Osteoblast (primary cell): ENCODE data around the gene NCAM2. TPM values are rescaled to one million over a fixed set of nuclear protein-coding genes. Genes with fewer than 3 reads are reported as not detected.

ENCODE experiments used
- DNase-seq: peaks from one replicate; pipeline ENCODE4 v3.0.0; 2011; ENCODE audit warnings: low spot score, mixed read lengths; ENCODE audit not compliant: insufficient read length; ENCODE audit errors: missing footprints
- H2AFZ ChIP-seq: 2 replicates; pipeline ENCODE4 v1.6.0; 2011; ENCODE audit warnings: mild to moderate bottlenecking, low read length
- H3K27ac ChIP-seq: 2 replicates; pipeline ENCODE4 v1.5.1; 2011; ENCODE audit warnings: mild to moderate bottlenecking, low read depth, low read length, moderate library complexity
- H3K27me3 ChIP-seq: 2 replicates; pipeline ENCODE4 v1.6.0; 2012; ENCODE audit warnings: mild to moderate bottlenecking, control low read depth, inconsistent platforms, low read length, moderate library complexity; ENCODE audit not compliant: insufficient read depth
- H3K36me3 ChIP-seq: 2 replicates; pipeline ENCODE4 v1.5.1; 2011; ENCODE audit warnings: mild to moderate bottlenecking, low read length, control low read depth, moderate library complexity; ENCODE audit not compliant: insufficient read depth
- H3K4me1 ChIP-seq: 2 replicates; pipeline ENCODE4 v1.5.1; 2011; ENCODE audit warnings: mild to moderate bottlenecking, low read length, control low read depth, moderate library complexity; ENCODE audit not compliant: insufficient read depth
- H3K4me2 ChIP-seq: 2 replicates; pipeline ENCODE4 v1.6.0; 2011; ENCODE audit warnings: mild to moderate bottlenecking, low read length; ENCODE audit not compliant: insufficient read depth
- H3K4me3 ChIP-seq: fragments of 200-600 bp; sonication (generic); 3 replicates; pipeline ENCODE4 v1.5.1; 2012; ENCODE audit warnings: mild to moderate bottlenecking, low read length, inconsistent platforms; ENCODE audit not compliant: insufficient read depth
- H3K79me2 ChIP-seq: 2 replicates; pipeline ENCODE4 v1.6.0; 2012; ENCODE audit warnings: mild to moderate bottlenecking, low read length, control low read depth, inconsistent platforms; ENCODE audit not compliant: insufficient read depth
- H3K9me3 ChIP-seq: 2 replicates; pipeline ENCODE4 v1.5.1; 2011; ENCODE audit warnings: low read depth, low read length, control low read depth
- H4K20me1 ChIP-seq: 2 replicates; pipeline ENCODE4 v1.6.0; 2012; ENCODE audit warnings: mild to moderate bottlenecking, low read length, control low read depth; ENCODE audit not compliant: insufficient read depth
- total RNA-seq: library from RNA; depleted of rRNA; stranded (reverse); fragments of >200 nt; gene quantifications from 2 replicates; pipeline ENCODE4 v1.2.3, GENCODE V29; 2012
- TF ChIP-seq, protein P1 (sequence below): IDR thresholded peaks from 2 replicates; pipeline ENCODE4 v1.5.1; 2011; ENCODE audit warnings: mild to moderate bottlenecking, low read depth, low read length, moderate library complexity; ENCODE audit errors: extremely low read depth

The NCAM2 gene
- total RNA-seq, 1 donor: 8.0 TPM

DNA sequence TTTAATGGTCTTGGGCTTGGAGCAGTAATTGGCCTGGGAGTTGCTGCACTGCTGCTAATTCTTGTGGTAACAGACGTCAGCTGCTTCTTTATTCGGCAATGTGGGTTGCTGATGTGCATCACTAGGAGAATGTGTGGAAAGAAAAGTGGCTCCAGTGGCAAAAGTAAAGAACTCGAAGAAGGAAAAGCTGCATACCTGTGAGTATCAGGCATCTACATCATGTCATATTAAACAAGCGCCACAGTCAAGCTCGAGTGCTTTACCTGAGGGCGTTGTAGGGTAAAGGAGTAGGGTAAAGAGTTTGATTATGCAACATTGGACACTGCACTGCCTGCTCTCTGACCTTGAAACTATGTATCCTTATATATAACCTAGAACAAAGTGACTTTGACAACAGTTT, 510.6 kb downstream of the NCAM2 start:
- Histone ChIP-seq H3K36me3 (no peaks in the 10 kb centered on the region), H3K27me3 (no peaks in the 10 kb centered on the region), H3K79me2 (no peaks in the 10 kb centered on the region), H3K4me2 (no peak overlapping the region), H3K9me3 (no peaks in the 10 kb centered on the region), H3K27ac (no peak overlapping the region), H4K20me1 (no peaks in the 10 kb centered on the region), H3K4me1 (no peaks in the 10 kb centered on the region), H2AFZ (no peak overlapping the region), H3K4me3 (no peak overlapping the region)
- no peak for DNase-seq
- TF ChIP-seq, protein P1, sequence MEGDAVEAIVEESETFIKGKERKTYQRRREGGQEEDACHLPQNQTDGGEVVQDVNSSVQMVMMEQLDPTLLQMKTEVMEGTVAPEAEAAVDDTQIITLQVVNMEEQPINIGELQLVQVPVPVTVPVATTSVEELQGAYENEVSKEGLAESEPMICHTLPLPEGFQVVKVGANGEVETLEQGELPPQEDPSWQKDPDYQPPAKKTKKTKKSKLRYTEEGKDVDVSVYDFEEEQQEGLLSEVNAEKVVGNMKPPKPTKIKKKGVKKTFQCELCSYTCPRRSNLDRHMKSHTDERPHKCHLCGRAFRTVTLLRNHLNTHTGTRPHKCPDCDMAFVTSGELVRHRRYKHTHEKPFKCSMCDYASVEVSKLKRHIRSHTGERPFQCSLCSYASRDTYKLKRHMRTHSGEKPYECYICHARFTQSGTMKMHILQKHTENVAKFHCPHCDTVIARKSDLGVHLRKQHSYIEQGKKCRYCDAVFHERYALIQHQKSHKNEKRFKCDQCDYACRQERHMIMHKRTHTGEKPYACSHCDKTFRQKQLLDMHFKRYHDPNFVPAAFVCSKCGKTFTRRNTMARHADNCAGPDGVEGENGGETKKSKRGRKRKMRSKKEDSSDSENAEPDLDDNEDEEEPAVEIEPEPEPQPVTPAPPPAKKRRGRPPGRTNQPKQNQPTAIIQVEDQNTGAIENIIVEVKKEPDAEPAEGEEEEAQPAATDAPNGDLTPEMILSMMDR: no peak

GRCh38 chr21:21530680-21531079, 532.5 kb downstream of the NCAM2 start:
- H3K4me3 ChIP-seq: no peak overlapping the region
- no peak overlapping the region for H2AFZ ChIP-seq
- no peaks in the 10 kb centered on the region for H3K36me3 ChIP-seq
- H4K20me1 ChIP-seq: no peaks in the 10 kb centered on the region
- TF ChIP-seq, protein P1: no peak
- H3K27ac ChIP-seq: no peak overlapping the region
- no peaks in the 10 kb centered on the region for H3K79me2 ChIP-seq
- H3K4me2 ChIP-seq: no peak overlapping the region
- H3K4me1 ChIP-seq: no peaks in the 10 kb centered on the region
- no peak for DNase-seq
- H3K9me3 ChIP-seq: no peaks in the 10 kb centered on the region
- no peaks in the 10 kb centered on the region for H3K27me3 ChIP-seq

DNA sequence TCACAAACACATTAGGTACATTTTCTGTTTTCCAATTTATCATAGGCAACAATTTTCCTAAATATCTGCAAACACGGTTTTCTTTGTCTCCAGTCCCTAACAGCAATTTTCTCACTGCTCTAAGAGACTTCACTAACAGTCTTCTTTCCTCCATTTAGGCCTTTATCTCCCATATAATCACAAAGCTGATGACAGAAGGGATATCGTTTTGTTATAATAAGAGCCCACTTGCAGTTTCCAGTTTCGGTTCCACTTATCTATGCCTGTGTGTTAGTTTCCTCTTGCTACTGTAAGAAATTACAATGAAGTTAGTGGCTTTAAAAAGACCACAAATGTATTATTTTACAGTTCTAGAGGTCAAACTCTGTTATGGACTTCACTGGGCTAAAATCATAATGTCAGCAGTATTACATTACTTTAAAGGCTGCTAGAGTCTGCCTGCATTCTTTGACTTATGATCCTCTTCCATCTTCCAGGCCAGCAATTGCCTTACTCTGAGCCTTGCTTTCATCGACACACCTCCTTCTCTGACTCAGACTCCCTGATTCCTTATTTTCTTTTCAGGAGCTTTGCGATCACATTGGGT, 549.3 kb downstream of the NCAM2 start:
- Histone ChIP-seq H3K4me2 (peak overlapping the region; percentile 16), H3K27ac (no peak overlapping the region), H2AFZ (peak overlapping the region; percentile 71), H3K4me1 (no peaks in the 10 kb centered on the region), H3K9me3 (no peaks in the 10 kb centered on the region), H3K79me2 (no peaks in the 10 kb centered on the region), H3K27me3 (no peaks in the 10 kb centered on the region), H3K4me3 (no peak overlapping the region), H3K36me3 (no peaks in the 10 kb centered on the region), H4K20me1 (no peaks in the 10 kb centered on the region)
- DNase-seq: no peak
- TF ChIP-seq, protein P1: no peak

GRCh38 chr21:21559285-21560045, 561.3 kb downstream of the NCAM2 start:
- Histone ChIP-seq H4K20me1 (no peaks in the 10 kb centered on the region), H3K27me3 (no peaks in the 10 kb centered on the region), H3K9me3 (no peaks in the 10 kb centered on the region), H3K4me1 (no peaks in the 10 kb centered on the region), H3K36me3 (no peaks in the 10 kb centered on the region), H3K79me2 (no peaks in the 10 kb centered on the region), H2AFZ (no peak overlapping the region), H3K4me3 (no peak overlapping the region), H3K4me2 (no peak overlapping the region), H3K27ac (no peak overlapping the region)
- DNase-seq: no peak
- TF ChIP-seq, protein P1: no peak
